Stimulated activated CD4-positive, alpha-beta T cell treated with anti-CD3 and anti-CD28 coated beads, TNF-alpha, amount 100 ng/mL, for 48 hours (primary cell): ENCODE data around the gene ATOH8.

Source experiments
- DNase-seq, 3 donors: peaks; one replicate each; pipeline ENCODE4 v3.0.0-alpha.2; 2020; ENCODE audit warnings: low read depth in 3 of 3

The ATOH8 gene

DNA sequence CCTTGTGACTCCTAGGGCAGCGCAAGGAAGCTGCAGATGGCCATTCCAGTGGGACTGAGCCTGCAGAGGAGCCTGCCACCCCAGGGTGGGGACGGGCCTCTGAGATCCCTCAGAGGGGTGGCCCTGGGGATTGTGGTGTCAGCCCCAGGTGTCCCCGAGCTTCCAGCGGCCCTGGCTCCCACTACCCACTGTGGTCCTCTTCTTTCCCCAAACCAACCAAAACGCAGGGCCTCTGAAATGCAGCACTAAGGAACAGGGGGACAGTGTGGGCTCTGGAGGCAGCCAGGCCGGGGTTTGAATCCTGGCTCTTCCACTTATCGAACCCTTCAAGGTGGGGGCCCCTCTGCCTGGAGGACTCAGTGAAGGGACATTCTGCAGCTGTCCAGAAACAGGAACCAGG lies 32.7 kb downstream of the ATOH8 start:
- DNase-seq = no peak

DNA sequence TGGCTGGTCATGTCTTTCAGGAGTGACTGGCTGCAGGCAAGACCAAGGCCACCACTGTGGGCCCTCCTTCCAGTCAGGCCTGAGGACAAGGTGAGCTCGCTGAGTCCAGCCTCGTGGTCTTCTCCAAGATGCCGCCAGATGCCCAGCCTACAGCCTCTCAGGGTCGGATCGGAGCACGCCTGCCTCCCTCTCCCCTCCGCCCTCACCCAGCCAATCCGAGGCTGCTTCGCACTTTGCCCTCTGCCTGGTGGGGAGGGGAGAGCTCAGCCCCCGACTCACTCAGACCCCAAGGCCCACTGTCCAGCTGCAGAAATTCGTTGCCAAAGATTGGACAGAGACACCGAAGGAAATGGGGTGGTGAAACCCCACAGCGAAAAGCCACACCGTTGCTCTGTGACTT lies 33.1 kb downstream of the ATOH8 start:
- DNase-seq = no peak

DNA sequence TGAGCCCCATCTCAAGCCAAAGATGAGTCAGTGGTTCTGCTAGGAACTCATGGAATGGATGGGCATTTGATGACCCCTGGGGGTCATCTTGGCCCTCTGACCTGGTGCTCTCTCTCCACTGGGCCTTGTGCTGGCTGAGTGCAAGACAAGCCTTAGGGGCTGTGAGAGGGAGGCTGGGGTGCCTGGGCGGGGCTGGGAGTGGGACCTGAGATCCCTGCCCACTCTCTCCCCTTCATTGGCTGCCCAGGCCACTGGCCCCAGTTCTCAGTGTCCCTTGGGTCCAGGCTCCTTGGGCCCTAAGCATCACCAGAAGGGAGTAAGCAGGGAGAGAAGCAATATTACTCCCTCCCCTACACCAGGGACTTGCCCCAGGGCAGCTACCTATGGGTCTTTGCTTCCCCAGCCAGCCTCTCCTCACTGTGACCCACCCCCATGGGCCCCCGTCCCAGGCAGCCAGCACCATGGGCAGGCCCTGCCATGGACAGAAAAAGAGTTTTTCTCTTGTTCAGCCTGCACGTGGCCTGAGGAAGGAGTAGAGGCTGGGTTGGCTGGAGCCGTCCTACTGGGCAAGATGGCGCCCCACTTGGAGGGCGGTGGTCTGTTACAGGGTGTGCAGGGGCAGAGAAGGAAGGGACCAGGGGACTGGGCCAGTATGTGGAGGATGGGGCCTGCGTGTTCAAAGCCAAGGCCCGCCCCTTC lies 33.6 kb downstream of the ATOH8 start:
- DNase-seq = no peak

DNA sequence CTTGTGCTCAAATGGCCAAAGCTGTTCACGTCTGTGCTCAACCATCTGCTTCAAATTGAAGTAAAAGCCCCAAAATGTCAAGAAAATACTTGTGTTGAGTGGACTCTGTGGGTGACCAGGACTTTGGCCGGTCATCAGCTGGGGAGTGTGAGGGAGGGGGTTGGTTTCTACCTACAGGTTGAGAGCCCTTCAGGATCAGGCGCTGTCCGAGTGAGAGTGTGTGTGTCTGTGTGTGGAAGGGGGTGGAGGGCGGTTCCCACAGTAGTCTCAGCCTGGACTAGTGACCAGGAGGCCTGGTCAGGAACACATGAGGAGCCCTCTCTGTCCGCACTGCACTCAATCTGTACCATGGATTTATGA lies 34.2 kb downstream of the ATOH8 start:
- DNase-seq = no peak

DNA sequence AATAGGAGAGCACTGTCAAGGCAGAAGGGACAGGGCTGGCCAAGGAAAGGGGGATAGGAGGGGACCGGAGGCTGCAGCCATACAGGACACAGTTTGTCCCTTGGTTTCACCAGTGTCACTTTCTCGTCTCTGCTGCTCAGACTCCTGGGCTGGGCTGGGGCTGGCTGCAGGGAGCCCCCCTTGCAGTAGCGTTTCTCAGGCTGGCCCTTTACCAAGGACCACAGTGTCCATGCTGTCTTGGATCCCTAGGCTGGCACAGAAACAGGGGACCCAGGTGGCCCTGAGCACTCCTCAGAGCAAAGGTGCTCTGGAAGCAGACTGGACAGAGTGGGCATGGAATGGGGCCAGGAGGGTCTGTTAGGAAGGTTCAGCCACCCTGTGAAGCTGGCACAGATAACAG lies 34.8 kb downstream of the ATOH8 start:
- no peak for DNase-seq

DNA sequence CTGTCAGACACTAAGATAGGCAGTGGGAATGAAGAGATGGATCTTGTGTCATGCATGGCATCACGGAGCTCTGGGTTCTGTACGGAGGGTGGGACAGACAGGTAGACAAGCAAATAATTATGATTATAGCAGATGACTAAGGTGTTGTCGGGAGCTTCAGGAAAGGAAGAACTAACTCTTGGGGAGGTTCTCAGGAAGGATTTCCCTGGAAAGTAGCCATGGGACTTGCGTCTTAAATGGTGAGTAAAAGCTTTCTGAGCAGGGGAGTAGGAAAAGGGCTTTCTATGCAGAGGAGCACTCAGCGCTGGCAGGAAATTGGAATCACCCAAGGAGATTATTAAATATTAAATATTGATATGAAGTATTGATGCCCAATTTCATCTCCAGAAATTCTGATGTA lies 35.5 kb downstream of the ATOH8 start:
- no peak for DNase-seq

DNA sequence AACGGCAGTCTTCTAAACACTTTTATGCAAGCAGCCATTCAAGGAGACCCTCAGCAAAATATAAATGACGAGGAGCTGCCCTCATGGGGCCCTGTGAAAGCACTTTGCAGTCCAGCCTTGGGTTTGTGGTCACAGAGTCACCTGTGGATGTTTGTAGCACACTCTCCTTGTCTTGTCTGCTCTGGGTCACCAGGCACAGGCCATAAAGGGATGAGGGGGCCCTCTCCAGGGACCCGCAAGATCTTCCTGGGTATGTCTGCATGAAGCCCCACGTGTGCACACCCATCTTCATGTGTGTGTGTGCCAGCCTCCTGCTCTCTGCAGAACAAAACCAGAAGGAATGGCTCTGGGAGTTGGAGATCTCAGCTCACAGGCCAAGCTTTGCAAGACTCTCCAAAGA lies 36.2 kb downstream of the ATOH8 start:
- no peak for DNase-seq

DNA sequence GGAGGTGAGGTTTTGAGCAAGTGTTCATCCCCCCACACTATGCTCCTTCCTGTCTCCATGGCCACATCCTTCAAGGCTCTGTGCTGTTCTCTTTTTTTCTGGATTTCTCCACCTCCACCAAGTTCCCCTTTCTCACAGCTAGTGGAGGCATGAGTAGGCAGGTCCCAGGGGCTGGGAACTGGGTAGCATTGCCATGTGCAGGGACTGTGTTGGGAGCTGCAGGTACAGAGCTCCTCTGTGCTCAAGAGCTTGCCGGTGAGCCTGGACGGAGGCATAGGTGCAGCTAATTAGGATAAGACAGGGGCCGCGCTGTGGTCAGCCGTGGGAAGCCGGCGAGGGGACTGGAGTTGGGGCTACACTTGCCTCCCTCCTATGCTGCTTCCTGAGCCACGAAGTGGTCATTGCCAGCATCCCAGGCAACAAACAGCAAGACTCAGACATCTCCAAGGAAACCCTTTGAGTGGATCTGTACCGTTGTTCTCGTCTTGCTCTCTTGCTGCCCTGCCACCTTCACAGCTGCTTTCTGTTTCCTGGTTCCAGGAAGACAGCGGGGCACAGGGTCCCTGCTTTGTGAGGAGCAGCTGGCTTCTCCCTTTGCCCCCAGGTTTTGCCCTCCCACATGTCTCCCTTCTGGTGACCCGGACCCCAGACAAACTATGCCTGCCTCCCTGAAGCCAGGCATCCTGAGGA lies 36.9 kb downstream of the ATOH8 start:
- DNase-seq = no peak

DNA sequence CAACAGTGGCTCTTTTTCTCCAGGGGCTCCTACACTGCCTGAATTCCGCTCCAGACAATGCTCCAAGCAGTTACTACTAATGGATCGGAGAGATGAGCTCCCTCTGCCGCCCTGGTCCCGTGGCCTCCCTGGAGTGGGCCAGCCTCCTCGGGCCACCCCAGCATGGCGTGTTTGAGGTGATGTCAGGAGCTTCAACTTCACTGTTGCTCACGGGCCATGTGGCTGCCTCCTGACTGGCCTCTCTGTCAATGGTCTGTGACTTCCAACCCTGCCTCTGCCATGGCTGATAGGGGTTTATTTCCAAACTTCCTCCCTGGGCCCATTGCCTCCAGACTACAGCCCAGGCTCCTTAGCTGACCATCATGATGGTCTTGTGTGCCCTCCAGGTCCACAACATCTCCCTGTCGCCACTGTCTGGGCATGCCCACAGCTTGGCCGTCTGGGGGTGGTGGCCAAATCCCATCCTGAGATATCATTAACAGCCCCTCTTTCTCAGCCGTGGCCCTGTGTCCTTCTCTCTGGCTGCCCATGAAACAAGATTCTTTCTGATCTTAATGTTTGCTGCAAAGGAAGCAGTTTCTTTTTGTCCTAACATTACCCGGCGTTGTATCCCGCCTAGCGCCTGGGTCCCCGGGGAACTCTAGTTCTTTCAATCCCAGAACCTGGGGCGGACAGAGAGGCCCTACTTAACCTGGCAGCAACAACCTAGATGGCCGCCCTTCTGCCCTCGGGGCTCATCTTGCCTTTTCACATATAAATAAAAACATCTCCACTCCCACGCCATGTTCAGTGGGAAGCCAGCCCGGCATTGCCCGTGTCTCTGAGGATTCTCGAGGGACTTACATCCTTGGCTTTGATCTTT lies 38.1 kb downstream of the ATOH8 start:
- no peak for DNase-seq

DNA sequence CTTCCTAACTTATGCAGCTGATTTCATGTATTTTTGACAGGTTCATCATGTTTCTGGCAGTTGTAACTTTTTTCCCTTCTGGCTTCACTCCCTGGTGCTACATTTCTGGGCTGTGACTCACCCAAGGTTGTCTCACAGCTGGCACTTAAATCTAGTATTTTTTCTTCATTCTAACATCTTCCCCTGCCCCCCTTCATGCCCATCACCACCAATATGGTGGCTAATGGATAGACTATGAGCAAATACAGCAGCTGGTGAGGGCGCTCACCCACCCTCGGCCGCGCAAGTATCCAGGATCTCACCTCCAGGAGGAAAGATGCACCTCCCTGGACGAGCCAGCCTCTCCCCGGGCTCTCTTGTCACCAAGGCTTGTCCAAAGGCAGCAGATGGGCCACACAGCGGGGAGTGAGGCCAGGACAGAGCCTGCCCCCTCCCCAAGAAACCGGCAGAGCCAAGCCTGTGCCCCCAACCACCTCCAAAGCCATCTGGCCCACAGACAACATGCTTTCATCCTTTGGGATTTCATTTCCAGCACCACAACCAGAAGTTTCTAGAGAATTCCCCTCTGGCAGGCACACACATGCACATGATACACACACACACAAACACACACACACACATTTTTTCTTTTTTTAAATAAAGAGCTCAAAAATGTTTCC lies 39.1 kb downstream of the ATOH8 start:
- no peak for DNase-seq

DNA sequence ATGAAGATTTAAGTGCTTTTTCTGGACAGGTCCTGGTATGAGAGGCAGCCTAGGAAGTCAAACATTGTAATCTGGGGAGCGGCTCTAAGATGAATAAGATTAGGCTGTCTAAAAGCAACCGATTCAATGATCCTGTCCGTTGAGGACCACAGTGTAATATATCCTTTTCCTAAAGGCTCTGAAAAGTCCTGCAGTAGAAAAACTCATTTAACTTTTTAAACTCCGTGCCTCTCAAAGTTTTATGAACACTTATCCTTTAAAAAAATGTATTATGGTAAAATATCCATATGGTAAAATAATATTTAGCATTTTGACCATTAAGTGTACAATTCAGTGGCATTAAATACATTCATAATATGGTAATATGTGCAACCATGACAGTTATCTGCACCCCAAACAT lies 39.8 kb downstream of the ATOH8 start:
- DNase-seq = no peak

DNA sequence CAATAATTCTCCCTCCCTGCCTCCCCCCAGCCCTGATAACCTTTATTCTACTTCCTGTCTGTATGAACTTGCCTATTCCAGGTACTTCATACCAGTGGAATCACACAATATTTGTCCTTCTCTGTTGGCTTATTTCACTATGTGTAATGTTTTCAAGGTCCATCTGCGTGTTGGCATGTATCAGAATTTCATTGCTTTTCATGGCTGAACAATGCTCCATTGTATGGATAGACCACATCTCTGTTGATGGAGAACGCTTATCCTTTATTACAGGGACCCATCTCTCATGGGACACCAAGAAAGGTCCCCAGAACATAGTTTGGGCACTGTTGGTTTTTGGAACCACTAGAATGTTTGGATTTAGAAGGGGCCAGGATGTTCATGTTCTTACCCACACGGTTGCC lies 40.2 kb downstream of the ATOH8 start:
- DNase-seq = no peak

DNA sequence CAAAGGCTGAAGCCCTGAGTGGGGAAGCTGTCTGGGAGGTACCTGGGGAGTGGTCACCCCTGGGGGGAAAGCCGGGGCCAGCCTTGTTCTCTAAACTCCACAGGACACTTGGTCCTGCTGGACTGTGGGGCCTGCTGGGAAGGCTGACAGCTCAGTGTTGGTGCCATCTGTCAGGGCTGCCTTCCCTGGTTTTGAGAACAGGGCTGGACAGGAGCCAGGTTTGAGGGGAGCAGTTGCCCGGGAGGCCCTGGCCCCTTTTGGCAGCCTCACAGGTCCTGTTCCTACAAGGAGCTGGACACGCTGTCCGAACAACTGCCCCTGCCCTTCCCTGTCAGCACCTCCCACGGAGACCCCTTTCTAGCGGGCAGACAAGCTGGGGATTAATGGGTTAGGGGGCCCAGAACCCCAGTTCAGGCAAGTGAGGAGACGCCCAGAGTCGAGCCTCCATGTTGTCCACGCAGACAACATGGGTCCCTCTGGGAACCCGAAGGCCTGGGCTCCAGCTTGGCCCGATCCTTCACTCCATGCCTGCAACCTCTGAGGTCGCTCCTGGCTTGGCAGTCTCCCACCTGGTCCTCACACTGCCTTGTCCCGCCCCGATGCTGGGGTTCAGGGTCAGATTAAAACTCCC lies 40.8 kb downstream of the ATOH8 start:
- no peak for DNase-seq

DNA sequence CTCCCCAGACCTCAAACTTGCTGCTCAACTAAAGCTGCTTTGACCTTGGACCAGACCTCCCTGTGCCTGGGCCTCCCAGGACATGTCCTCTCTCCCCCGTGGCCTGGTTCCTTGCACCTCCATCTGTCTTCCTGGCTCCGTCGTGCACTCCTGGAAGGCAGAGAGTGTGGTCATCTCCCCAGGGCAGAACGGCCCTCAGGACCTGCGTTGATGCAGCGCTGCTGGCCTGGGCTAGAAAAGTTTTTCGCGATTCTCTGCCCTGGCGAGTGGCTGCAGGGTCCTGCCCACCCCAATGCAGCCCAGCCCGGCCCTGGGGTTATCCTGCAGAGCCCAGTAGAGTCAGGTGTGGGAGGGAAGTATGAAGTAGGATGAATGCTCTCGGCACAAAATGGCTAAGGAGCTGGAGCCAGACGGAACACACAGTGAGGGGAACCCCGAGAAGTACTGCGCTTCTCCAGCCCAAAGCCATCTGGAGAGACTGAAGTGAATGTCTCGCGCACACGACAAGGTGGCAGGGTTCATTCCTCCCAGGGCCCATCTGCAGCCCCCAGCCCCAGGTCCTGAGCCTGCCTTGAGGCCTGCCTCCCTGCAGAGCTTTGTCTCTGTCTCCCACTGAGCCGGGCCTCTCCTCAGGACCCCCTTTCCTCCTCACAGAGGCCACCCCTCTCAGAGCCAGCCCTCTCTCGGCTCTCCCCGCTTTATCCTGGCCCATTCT lies 41.7 kb downstream of the ATOH8 start:
- no peak for DNase-seq

DNA sequence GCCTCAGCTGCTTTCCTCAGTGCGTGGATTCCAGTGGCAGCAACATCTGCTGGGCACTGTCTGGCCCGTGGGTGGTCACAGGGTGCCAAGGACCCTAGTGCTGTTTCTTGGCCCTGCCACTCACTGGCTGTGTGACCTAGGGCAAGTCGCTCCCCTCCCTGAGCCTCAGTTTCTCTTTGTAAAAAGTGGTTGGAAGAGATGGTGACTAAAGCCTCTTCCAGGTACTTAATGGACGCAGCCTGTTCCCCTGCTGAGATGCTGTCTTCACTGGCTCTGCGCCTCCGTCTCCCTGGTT lies 42.2 kb downstream of the ATOH8 start:
- DNase-seq = no peak

DNA sequence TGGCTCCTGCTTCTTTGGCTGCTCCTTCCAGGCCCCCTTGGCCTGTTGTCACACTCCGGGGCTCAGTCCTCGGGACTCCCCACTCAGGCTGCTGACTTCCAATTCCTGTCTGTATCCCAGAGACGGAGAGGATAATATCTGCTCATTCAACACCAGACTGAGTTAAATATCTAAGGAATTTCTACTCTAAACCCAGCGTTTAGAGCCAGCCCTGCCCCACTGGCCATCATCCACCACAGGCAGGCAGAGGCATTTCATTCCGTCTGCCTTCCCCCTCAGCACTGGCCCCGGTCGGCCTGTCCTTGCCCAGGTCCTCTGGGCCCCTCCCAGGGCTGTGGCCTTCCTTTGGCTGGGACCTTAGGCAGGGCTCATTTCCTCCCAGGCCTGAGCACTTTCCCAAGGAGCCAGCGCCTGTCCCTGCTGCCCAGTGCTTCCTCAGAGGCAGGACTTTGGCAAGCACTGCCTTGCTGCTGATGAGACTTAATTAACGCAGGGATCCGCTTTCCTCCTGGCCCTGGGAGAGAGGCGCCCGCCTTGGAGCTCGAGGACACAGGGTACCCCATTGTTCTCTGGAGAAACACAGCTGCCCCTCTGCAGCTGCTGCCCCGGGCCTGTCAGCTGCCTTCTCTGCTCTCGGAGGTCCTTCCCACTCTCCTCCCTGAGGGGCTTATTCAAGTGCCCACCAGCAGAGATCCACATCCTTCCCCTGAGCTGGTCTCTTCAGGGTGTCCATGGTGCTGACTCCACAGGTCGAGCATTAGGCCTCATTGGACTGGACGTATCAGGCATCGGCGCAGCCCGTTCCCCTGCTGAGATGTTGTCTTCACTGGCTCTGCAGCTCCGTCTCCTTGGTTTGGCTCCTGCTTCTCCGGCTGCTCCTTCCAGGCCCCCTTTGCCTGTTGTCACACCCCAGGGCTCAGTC lies 42.8 kb downstream of the ATOH8 start:
- DNase-seq = no peak

DNA sequence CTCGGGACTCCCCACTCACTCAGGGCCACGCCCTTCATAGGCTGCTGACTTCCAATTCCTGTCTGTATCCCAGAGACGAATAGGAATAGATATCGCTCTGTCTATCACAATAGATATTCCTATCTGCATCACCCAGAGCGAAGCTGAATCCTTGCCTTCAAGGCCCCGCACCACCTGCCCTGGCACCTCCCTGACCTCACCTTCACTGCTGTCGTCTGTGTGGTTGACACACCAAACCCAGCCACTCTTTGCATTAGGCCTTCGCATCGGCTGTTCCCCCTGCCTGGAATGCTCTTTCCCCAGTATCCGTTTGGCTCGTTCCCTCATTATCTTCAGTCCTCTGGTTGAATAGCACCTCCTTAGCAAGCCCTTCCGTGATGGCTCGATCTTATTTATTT lies 43.5 kb downstream of the ATOH8 start:
- no peak for DNase-seq

DNA sequence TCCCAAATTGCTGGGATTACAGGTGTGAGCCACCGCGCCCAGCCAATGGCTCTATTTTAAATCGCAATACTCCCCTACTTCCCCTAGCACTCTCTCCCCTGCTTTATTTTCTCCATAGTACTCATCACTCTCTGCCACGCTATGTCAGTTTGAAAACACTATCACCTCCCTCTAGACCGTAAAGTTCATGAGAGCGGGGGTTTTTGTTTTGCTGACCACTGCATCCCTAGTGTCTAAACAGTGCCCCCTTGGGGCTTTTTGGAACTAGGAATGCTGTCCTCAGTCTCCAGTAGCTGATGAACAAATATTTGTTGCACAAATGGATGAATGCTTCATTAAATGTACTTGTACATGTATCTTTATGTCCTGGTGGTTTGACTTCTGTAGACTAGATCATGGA lies 44.1 kb downstream of the ATOH8 start:
- DNase-seq = no peak

DNA sequence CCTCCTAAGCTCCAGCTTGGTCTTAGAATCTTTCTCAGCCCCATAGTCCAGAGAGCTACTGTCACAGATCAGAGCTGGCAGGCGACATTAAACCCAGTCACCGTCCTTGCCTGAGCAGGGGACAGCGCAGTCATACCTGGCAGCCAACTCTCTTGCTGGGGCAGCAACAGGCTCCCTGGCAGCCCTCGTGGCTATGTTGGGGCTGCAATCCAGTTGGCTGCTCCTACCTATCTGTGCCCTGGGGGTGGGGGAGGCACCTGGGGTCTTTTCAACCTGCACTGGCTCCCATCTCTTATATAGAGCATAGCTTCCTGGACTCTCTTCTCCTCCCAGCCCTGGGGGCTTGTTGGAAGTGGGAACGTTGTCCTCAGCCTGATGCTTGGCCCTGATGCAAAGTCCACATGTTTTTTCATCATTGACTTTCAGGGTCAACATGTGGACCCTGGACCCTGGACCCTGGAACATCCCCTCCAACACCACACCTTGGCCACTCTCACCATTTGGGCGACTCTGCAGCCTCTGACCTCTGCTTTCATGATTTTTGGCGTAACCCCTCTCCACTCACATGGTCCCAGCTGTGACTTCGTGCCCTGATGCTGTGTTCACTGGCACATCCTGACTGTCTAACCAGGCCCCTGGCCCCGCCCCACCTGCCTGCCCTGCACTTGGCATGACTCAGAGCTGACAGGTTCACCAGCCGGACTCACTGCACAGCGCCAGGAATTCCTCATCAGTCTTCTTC lies 45.6 kb downstream of the ATOH8 start:
- no peak for DNase-seq

DNA sequence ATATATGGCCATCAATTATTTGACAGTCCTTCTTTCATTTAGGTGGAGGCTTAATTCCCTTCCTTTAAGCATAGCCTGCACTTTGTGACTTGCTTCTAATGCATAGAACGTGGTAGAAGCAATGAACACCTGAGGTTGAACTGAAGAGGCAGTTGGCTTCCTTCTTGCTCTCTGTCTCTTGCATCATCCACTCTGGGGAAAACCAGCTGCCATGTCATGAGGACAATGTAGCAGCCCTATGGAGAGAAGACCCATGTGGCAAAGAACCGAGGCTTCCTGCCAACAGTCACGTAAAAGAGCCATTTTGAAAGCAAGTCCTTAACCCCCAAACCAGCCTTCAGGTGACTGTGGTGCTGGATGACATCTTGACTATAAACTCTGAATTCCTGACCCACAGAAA lies 46.8 kb downstream of the ATOH8 start:
- no peak for DNase-seq
